PC-9 (cell line): ENCODE measurements around the gene COLQ. TPM values are rescaled to one million over a fixed set of nuclear protein-coding genes. Genes with fewer than 3 reads are reported as not detected.

Experiments used
- BruUV-seq: library from RNA; stranded (reverse); fragments of 400-500 nt; replicated peaks from 2 replicates; lab custom pipeline; 2021; lab: Mats Ljungman, UMichigan
- CTCF ChIA-PET: fragments of 300-600 bp; sonication (Branson Sonifier 250); formaldehyde crosslinking; loops from one replicate; lab custom pipeline; 2022; ENCODE audit warnings: antibody characterized with exemption; lab: Charles Lee
- POLR2A ChIA-PET: fragments of 300-600 bp; sonication (Branson Sonifier 250); formaldehyde crosslinking; loops from one replicate; lab custom pipeline; 2022; ENCODE audit warnings: antibody characterized with exemption; ENCODE audit not compliant: unreplicated experiment; lab: Charles Lee
- DNase-seq, 2 experiments: peaks; one replicate each; pipeline versions ENCODE4 v3.0.0 to v3.0.0-alpha.2; 2015 to 2022; ENCODE audit warnings: mixed read lengths in 1 of 2
- H2AFZ ChIP-seq: fragments of 200-600 bp; sonication (generic); 2 replicates; pipeline ENCODE4 v1.8.1; 2017; ENCODE audit warnings: antibody characterized with exemption
- H3F3A ChIP-seq: fragments of 200-600 bp; sonication (generic); 2 replicates; pipeline ENCODE4 v1.8.1; 2017; ENCODE audit warnings: antibody characterized with exemption, mild to moderate bottlenecking, low read depth; ENCODE audit not compliant: insufficient read depth
- H3K27ac ChIP-seq: fragments of 200-600 bp; sonication (generic); 2 replicates; pipeline ENCODE4 v1.6.1; 2016; ENCODE audit warnings: mixed run types
- H3K27me3 ChIP-seq: fragments of 200-600 bp; sonication (generic); 2 replicates; pipeline ENCODE4 v1.6.1; 2016; ENCODE audit warnings: low read depth, mixed run types; ENCODE audit not compliant: insufficient read depth
- H3K36me3 ChIP-seq: fragments of 200-600 bp; sonication (generic); 2 replicates; pipeline ENCODE4 v1.6.1; 2016; ENCODE audit warnings: low read depth, mixed run types
- H3K4me1 ChIP-seq: fragments of 200-600 bp; sonication (generic); replicated peaks from 2 replicates; pipeline ENCODE4 v1.6.1; 2016; ENCODE audit warnings: mixed run types; ENCODE audit not compliant: insufficient read depth
- H3K4me2 ChIP-seq: fragments of 200-600 bp; sonication (generic); 2 replicates; pipeline ENCODE4 v1.6.1; 2017; ENCODE audit warnings: mixed run types
- H3K4me3 ChIP-seq: fragments of 200-600 bp; sonication (generic); 2 replicates; pipeline ENCODE4 v1.6.1; 2016; ENCODE audit warnings: mixed run types
- H3K79me2 ChIP-seq: fragments of 200-600 bp; sonication (generic); 2 replicates; pipeline ENCODE4 v1.6.1; 2017; ENCODE audit warnings: low read depth, mixed run types
- H3K9me2 ChIP-seq: fragments of 200-600 bp; sonication (generic); 2 replicates; pipeline ENCODE4 v1.8.1; 2017; ENCODE audit warnings: mild to moderate bottlenecking; ENCODE audit not compliant: insufficient read depth
- H3K9me3 ChIP-seq: fragments of 200-600 bp; sonication (generic); 2 replicates; pipeline ENCODE4 v1.8.1; 2016; ENCODE audit warnings: low read depth; ENCODE audit not compliant: insufficient read depth
- H4K20me1 ChIP-seq: fragments of 200-600 bp; sonication (generic); 2 replicates; pipeline ENCODE4 v1.8.1; 2017; ENCODE audit not compliant: insufficient read depth
- EZH2 ChIP-seq: fragments of 200-600 bp; sonication (generic); IDR thresholded peaks from 2 replicates; pipeline ENCODE4 v1.8.0; 2017; ENCODE audit warnings: antibody characterized with exemption, low read depth
- intact Hi-C: fragments of 100-400 bp; cut with micrococcal nuclease; formaldehyde crosslinking; loops from one replicate; pipeline ENCODE4 v1.10.0; 2022; ENCODE audit not compliant: unreplicated experiment
- total RNA-seq: library from RNA; stranded (reverse); gene quantifications from 2 replicates; pipeline ENCODE4 v1.2.3, GENCODE V29; 2021
- TF ChIP-seq, protein P1 (sequence below): fragments of 200-600 bp; sonication (generic); conservative IDR thresholded peaks from 2 replicates; pipeline ENCODE4 v1.6.1; 2017; ENCODE audit warnings: mixed run types, antibody characterized with exemption, mild to moderate bottlenecking, moderate library complexity

Gene COLQ
- total RNA-seq, 1 experiment from 2014 or later, result 0.79 TPM

DNA sequence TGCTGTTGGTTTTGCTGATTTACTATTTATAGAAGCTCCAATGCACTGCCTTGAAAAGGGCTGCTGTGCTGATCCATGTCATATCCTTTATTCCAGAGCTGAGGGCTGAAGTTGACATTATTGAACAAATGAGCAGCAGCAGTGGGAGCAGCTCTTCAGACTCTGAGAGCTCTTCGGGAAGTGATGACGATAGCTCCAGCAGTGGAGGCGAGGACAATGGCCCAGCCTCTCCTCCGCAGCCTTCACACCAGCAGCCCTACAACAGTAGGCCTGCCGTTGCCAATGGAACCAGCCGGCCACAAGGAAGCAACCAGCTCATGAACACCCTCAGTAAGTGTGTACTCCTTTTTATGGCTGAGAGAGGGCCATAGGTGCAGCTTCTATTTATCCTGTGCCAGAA, 85.3 kb downstream of the COLQ start:
- no peak overlapping the region for H3K4me3 ChIP-seq
- H3K9me2 ChIP-seq, result no peaks in the 10 kb centered on the region
- no TSS peak for BruUV-seq
- 0 out of 2 replicates have a peak, but pooled peaks cover 3% of the 10 kb centered on the region for H3F3A ChIP-seq
- POLR2A ChIA-PET, result interaction anchor here (0.6 kb wide), 1 partner anchor 96 kb away, joined by 6 read pairs; no protein-coding TSS in a partner anchor
- H3K36me3 ChIP-seq, result peaks cover 58% of the 10 kb centered on the region
- intact Hi-C loops, result no loop called here
- no peak overlapping the region for H3K27ac ChIP-seq
- H3K27me3 ChIP-seq, result no peaks in the 10 kb centered on the region
- peaks cover 7% of the 10 kb centered on the region; the same call in 1 of the 2 replicates for H3K79me2 ChIP-seq
- H2AFZ ChIP-seq, result no peak overlapping the region
- H3K4me2 ChIP-seq, result no peak overlapping the region
- no peaks in the 10 kb centered on the region for H3K9me3 ChIP-seq
- TF ChIP-seq EZH2, result no peak
- TF ChIP-seq, protein P1, sequence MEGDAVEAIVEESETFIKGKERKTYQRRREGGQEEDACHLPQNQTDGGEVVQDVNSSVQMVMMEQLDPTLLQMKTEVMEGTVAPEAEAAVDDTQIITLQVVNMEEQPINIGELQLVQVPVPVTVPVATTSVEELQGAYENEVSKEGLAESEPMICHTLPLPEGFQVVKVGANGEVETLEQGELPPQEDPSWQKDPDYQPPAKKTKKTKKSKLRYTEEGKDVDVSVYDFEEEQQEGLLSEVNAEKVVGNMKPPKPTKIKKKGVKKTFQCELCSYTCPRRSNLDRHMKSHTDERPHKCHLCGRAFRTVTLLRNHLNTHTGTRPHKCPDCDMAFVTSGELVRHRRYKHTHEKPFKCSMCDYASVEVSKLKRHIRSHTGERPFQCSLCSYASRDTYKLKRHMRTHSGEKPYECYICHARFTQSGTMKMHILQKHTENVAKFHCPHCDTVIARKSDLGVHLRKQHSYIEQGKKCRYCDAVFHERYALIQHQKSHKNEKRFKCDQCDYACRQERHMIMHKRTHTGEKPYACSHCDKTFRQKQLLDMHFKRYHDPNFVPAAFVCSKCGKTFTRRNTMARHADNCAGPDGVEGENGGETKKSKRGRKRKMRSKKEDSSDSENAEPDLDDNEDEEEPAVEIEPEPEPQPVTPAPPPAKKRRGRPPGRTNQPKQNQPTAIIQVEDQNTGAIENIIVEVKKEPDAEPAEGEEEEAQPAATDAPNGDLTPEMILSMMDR, result no peak
- peaks cover 15% of the 10 kb centered on the region for H4K20me1 ChIP-seq
- DNase-seq, result no peak
- H3K4me1 ChIP-seq, result no peaks in the 10 kb centered on the region
- CTCF ChIA-PET, result no interaction called here

GRCh38 chr3:15434756-15435155, 86.8 kb downstream of the COLQ start:
- Histone ChIP-seq H3K4me3 (no peak overlapping the region), H3K79me2 (peaks cover 22% of the 10 kb centered on the region), H3K27ac (no peak overlapping the region), H3K27me3 (no peaks in the 10 kb centered on the region), H3K4me2 (no peak overlapping the region), H4K20me1 (peaks cover 24% of the 10 kb centered on the region), H3F3A (0 out of 2 replicates have a peak, but pooled peaks cover under 1% of the 10 kb centered on the region), H3K9me3 (no peaks in the 10 kb centered on the region), H3K4me1 (no peaks in the 10 kb centered on the region), H3K9me2 (no peaks in the 10 kb centered on the region), H2AFZ (no peak overlapping the region), H3K36me3 (peaks cover 49% of the 10 kb centered on the region)
- BruUV-seq, result no TSS peak
- no peak for TF ChIP-seq EZH2
- TF ChIP-seq, protein P1, result no peak
- POLR2A ChIA-PET, result no interaction called here
- DNase-seq, result no peak
- intact Hi-C loops, result no loop called here
- CTCF ChIA-PET, result no interaction called here

- H3K4me2 ChIP-seq, result no peak overlapping the region
These were observed 88.0 kb downstream of the COLQ start for GRCh38 chr3:15433531-15433930.

More at GRCh38 chr3:15433531-15433930, 88.0 kb downstream of the COLQ start:
- peaks cover 34% of the 10 kb centered on the region for H3K79me2 ChIP-seq
- H3K4me3 ChIP-seq, result no peak overlapping the region
- no peak for DNase-seq
- TF ChIP-seq EZH2, result no peak
- TF ChIP-seq, protein P1, result no peak
- intact Hi-C loops, result no loop called here
- peaks cover 11% of the 10 kb centered on the region for H3K4me1 ChIP-seq
- peaks cover 32% of the 10 kb centered on the region for H4K20me1 ChIP-seq
- no peaks in the 10 kb centered on the region for H3F3A ChIP-seq
- peaks cover 39% of the 10 kb centered on the region; the same call in 1 of the 2 replicates for H3K36me3 ChIP-seq
- CTCF ChIA-PET, result interaction anchor here (0.5 kb wide), 1 partner anchor 395 kb away, joined by 6 read pairs; no protein-coding TSS in a partner anchor
- POLR2A ChIA-PET, result interaction anchor here (0.7 kb wide), 1 partner anchor 591 kb away, joined by 5 read pairs; no protein-coding TSS in a partner anchor
- no peaks in the 10 kb centered on the region for H3K9me3 ChIP-seq
- no TSS peak for BruUV-seq
- H2AFZ ChIP-seq, result no peak overlapping the region
- H3K27me3 ChIP-seq, result no peaks in the 10 kb centered on the region
- H3K27ac ChIP-seq, result no peak overlapping the region
- no peaks in the 10 kb centered on the region for H3K9me2 ChIP-seq
